ENCODE measurements around the gene RAC3. TPM values are rescaled to one million over a fixed set of nuclear protein-coding genes. Genes with fewer than 3 reads are reported as not detected.

Gene RAC3
- total RNA-seq, 4 donors from 2014 or later: 1.8 to 2.5 (median 2.2) TPM

DNA sequence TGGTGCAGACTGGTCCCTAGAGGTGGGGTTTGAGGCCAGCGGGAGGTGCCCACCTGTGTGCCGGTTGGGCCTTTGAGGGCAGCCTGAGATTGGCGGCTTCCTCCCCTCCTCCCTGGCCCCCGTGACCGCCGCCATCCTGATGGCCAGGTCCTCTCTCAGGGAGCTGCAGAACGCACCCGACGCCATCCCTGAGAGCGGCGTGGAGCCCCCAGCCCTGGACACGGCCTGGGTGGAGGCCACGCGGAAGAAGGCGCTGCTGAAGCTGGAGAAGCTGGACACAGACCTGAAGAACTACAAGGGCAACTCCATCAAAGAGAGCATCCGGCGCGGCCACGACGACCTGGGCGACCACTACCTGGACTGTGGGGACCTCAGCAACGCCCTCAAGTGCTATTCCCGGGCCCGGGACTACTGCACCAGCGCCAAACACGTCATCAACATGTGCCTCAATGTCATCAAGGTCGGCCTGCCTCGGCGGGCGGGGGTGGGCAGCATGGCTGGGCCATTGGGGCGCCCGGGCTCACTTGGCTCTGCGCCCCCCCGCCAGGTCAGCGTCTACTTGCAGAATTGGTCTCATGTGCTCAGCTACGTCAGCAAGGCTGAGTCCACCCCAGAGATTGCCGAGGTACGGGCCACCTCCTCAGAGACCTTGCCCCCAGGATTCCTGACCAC lies 23.0 kb downstream of the RAC3 start:
- H3K27me3 ChIP-seq: no peaks in the 10 kb centered on the region
- peaks cover 24 to 49% (median 38%) of the 10 kb centered on the region in 4 donors for H3K4me1 ChIP-seq
- peaks cover 46 to 74% (median 69%) of the 10 kb centered on the region in 4 donors for H3K36me3 ChIP-seq
- 84% methylated on average over 23 of the region's 38 CpGs for WGBS
- no peak overlapping the region for H3K4me3 ChIP-seq
- no peak overlapping the region for H3K27ac ChIP-seq (replicated peaks in 1 of 4)
- H3K9me3 ChIP-seq: no peaks in the 10 kb centered on the region
- DNase-seq (ENCODE audit: extremely low spot score): no peak
- intact Hi-C loops (cut with DNase I): no loop called here
- no peak for TF ChIP-seq EP300 (IDR thresholded peaks at IDR 0.05)
- TF ChIP-seq, protein P1, sequence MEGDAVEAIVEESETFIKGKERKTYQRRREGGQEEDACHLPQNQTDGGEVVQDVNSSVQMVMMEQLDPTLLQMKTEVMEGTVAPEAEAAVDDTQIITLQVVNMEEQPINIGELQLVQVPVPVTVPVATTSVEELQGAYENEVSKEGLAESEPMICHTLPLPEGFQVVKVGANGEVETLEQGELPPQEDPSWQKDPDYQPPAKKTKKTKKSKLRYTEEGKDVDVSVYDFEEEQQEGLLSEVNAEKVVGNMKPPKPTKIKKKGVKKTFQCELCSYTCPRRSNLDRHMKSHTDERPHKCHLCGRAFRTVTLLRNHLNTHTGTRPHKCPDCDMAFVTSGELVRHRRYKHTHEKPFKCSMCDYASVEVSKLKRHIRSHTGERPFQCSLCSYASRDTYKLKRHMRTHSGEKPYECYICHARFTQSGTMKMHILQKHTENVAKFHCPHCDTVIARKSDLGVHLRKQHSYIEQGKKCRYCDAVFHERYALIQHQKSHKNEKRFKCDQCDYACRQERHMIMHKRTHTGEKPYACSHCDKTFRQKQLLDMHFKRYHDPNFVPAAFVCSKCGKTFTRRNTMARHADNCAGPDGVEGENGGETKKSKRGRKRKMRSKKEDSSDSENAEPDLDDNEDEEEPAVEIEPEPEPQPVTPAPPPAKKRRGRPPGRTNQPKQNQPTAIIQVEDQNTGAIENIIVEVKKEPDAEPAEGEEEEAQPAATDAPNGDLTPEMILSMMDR (IDR thresholded peaks at IDR 0.05): no peak
- no peak for TF ChIP-seq POLR2A (IDR thresholded peaks at IDR 0.05; ENCODE audit: low read depth)
- TF ChIP-seq POLR2AphosphoS5 (IDR thresholded peaks at IDR 0.05): no peak

DNA sequence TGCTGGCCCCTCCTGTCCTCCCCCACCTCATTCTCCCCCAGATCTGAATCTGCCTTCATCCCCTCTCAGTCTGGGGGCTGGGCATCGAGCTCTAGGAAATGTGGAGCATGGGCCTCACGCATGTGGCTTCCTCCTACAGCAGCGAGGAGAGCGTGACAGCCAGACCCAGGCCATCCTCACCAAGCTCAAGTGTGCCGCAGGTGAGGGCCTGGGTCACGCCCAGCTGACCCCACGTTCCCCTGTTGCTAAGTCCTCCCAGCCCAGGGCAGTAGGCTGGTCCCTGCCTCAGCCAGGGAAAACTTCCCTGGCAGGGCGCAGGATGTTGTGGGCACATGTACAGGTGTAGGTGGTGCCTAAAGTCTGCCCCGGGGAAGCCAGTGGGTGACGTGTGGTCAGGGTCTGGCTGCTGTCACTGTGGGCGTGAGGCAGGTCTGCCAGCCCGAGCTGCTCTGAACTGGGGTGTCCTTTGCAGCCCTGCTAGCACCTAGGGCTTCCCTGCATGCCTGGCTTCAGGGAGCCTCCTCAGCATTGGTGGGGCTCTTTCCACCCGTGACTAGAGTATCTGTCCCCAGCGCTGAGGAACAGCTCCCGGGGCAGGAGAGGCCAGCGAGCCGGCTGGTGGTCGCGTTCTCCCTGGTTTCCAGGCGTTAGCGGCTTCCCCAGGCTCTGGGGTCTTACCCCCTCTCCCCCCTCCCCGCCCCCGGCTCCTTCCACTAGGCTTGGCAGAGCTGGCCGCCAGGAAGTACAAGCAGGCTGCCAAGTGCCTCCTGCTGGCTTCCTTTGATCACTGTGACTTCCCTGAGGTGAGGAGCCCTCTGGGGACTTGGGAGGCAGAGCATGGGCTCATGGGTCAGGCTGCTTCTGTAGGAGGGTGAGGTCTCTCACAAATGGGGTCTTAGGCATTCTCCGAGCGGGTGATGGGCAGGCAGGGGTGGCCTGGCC lies 23.8 kb downstream of the RAC3 start:
- DNase-seq (ENCODE audit: extremely low spot score): no peak
- no peaks in the 10 kb centered on the region for H3K27me3 ChIP-seq
- peaks cover 48 to 74% (median 70%) of the 10 kb centered on the region in 4 donors for H3K36me3 ChIP-seq
- TF ChIP-seq POLR2A (IDR thresholded peaks at IDR 0.05; ENCODE audit: low read depth) (no peak), POLR2AphosphoS5 (IDR thresholded peaks at IDR 0.05) (no peak), EP300 (IDR thresholded peaks at IDR 0.05) (no peak)
- TF ChIP-seq, protein P1 (IDR thresholded peaks at IDR 0.05): no peak
- no peaks in the 10 kb centered on the region for H3K9me3 ChIP-seq
- H3K27ac ChIP-seq (replicated peaks in 1 of 4): no peak overlapping the region
- no peak overlapping the region for H3K4me3 ChIP-seq
- 83% methylated on average over 18 of the region's 26 CpGs for WGBS
- intact Hi-C loops (cut with DNase I): no loop called here
- H3K4me1 ChIP-seq: peaks cover 21 to 41% (median 30%) of the 10 kb centered on the region in 4 donors

DNA sequence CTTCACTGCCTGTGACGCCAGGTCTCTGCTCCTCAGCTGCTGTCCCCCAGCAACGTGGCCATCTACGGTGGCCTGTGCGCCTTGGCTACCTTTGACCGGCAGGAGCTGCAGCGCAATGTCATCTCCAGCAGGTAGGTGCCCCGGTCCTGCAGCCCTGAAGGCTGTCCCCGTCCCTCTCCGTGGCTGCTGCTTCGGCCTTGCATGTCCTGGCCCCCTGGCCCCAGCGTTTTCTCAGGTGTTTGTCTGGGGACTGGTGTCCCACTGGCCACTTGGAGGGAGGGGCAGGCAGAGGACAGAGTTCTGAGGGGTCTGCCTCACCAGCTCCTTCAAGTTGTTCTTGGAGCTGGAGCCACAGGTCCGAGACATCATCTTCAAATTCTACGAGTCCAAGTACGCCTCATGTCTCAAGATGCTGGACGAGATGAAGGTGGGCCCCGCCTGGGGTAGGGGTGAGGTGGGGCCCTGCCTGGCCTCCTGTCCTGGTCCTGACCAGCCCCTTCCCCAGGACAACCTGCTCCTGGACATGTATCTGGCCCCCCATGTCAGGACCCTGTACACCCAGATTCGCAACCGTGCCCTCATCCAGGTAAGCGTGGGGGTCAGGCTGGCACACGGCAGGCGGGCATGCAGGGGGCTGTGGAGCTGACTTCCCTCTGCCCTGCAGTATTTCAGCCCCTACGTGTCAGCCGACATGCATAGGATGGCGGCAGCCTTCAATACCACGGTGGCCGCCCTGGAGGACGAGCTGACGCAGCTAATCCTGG lies 24.7 kb downstream of the RAC3 start:
- H3K9me3 ChIP-seq: no peaks in the 10 kb centered on the region
- peaks cover 14 to 33% (median 21%) of the 10 kb centered on the region in 4 donors for H3K4me1 ChIP-seq
- 91% methylated on average over 14 of the region's 28 CpGs for WGBS
- no peak for DNase-seq (ENCODE audit: extremely low spot score)
- intact Hi-C loops (cut with DNase I): no loop called here
- H3K4me3 ChIP-seq: no peak overlapping the region
- no peaks in the 10 kb centered on the region for H3K27me3 ChIP-seq
- H3K36me3 ChIP-seq: peaks cover 50 to 80% (median 79%) of the 10 kb centered on the region in 4 donors
- TF ChIP-seq, protein P1 (IDR thresholded peaks at IDR 0.05): no peak
- no peak for TF ChIP-seq EP300 (IDR thresholded peaks at IDR 0.05)
- no peak for TF ChIP-seq POLR2AphosphoS5 (IDR thresholded peaks at IDR 0.05)
- TF ChIP-seq POLR2A (IDR thresholded peaks at IDR 0.05; ENCODE audit: low read depth): no peak
- no peak overlapping the region for H3K27ac ChIP-seq (replicated peaks in 1 of 4)

DNA sequence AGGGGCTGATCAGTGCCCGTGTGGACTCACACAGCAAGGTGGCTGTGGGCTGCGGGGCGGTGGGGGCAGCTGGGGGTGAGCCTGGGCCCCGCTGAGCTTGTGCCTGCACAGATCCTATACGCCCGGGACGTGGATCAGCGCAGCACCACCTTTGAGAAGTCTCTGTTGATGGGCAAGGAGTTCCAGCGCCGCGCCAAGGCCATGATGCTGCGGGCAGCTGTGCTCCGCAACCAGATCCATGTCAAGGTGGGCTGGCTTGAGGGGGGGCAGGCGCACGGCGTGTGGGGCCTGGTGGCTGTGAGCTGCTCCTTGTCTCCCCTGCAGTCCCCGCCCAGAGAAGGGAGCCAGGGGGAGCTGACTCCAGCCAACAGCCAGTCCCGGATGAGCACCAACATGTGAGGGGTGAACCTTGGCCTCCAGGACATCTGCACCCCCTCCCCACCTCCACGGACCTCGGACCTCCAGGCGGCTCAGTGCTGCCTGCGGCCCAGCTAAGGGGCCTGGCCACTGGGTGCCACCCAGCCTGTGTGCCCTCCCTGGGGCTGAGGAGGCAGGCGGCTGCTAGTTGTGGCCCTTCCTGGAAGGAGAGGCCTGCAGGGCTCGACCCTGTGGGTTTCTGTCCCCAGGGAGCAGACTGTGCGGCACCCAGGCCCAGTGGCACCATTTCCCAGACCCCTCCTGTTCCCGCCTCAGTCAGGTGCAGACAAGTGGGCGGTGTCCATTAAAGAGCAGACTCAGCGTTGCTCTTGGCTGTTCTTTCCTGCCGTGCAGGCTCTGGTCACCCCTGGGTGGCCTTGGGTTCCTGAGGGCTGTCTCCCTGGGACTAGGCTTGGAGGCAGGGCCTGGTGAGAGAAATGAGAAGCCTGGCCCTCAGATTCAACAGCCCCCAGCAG lies 25.5 kb downstream of the RAC3 start:
- 66% methylated on average over 8 of the region's 29 CpGs for WGBS
- Histone ChIP-seq H3K36me3 (peaks cover 55 to 89% (median 87%) of the 10 kb centered on the region in 4 donors), H3K27me3 (no peaks in the 10 kb centered on the region), H3K4me1 (peaks cover 14 to 31% (median 21%) of the 10 kb centered on the region in 4 donors), H3K27ac (replicated peaks in 1 of 4) (no peak overlapping the region), H3K4me3 (no peak overlapping the region), H3K9me3 (no peaks in the 10 kb centered on the region)
- DNase-seq (ENCODE audit: extremely low spot score): no peak
- intact Hi-C loops (cut with DNase I): no loop called here
- TF ChIP-seq EP300 (IDR thresholded peaks at IDR 0.05) (no peak), POLR2AphosphoS5 (IDR thresholded peaks at IDR 0.05) (no peak), POLR2A (IDR thresholded peaks at IDR 0.05; ENCODE audit: low read depth) (no peak)
- TF ChIP-seq, protein P1 (IDR thresholded peaks at IDR 0.05): no peak

Data from esophagus muscularis mucosa (tissue), 4 donors.